GM19438 (cell line): ENCODE data around the gene SYNE1.

ENCODE experiments used
- ATAC-seq: cut with Tn5 transposase; IDR thresholded peaks from one replicate; pipeline ENCODE4 v1.9.1; 2021; ENCODE audit warnings: low read depth; ENCODE audit not compliant: unreplicated experiment

The SYNE1 gene

DNA sequence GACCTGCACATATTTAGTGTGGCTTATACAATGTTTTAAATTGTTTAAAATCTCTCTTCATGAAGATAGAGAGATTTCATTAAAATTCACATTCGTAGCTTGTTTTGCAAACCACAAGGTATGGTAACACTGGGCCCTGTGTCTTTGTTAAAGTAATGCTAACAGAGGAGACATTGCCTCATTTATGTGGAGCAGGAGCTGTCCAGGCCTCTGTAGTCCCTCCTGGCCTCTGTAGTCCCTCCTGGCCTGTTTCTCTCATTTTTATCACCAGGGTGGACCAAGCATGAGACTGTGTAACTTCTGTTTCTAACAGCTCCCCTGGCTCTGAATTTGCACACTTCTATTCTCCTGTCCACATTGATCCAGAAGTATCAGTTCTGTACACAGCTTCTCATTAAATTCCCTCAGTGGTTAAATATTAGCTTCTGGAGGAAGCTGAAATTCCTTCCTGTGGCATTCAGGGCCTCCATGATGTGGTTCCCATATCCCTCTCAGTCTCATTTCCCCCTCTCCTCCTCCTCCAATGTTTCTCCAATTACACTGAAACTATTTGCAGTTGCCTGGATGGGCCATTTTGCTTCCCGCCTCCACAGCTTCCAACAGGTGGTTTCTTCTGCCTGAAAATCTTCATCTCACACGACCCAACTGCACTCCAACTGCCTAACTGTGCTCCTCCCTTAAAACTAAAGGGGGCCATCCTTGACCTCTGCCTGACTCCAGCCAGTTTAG is 340.4 kb downstream of the SYNE1 start:
- ATAC-seq = no peak

DNA sequence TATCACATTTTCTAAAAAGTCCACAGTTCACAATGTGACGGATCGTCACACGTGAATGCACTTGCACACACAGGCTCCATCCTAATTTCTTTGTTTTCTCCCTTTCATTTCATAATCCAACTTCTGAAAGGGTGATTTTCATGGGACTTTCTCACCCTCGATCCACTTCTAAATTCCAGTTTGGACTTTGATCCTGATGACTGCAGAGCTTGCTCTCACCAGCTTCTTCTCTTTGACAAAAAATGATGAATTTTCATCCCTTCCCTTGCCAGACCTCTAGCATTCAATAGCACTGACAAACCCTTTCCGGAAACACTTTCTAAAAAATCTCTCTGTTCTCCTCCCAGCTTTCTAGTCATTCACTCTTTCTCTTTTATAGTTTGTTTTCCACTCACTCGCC is 341.2 kb downstream of the SYNE1 start:
- ATAC-seq = no peak

DNA sequence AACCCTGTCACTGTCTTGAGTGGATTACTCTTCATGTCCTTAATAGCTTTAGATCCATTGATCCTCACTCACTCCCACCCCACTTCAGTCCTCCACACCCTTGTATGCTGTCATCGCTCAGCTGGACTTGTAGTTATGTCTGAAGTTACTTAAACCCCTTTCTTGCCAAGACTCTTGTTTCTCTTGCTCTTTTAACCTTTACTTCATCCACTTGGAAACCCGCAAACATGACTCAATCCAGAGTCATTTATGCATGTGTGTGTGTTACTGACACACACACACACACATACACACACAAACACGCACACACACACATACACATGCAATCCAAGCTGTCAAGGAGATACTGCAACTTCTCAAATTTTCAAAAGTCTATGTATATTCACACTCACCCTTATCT is 341.8 kb downstream of the SYNE1 start:
- no peak for ATAC-seq

DNA sequence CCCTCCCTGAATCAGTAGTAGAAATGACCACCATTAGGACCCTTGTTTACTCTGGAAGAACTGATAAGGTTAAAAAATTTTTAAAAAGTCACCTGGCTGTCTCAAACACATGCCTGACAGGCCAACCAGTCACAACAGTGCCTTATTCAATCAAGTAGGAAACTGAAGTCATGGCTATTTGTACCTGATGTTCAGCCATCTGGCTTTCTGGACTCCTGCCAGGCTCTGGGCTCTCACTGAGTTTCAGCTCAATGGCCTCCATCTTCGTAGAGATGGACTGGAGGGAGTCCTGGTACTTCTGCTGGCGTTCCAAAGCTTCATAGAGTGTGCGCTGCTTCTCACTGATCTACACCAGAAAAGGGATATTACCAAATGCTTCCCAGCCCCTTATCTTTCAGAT is 343.8 kb downstream of the SYNE1 start:
- no peak for ATAC-seq

DNA sequence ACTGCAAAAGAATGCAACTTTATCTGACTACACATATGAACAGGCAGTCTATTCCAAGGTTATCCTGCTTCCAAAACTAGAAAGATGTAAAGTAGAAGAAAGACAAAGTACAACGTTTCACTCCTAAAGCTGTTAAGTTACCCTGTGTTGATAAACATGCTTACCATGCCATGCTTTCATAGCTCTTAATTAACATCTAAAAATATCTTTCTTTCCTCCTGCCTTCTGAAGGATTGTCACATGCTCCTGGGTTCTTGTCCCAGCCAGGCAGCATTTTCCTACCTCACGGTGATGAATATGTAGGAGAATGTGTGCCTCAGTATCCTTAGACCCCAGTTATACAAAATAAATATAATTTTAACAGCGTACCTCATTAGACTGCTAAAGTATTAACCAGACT is 344.6 kb downstream of the SYNE1 start:
- no peak for ATAC-seq

DNA sequence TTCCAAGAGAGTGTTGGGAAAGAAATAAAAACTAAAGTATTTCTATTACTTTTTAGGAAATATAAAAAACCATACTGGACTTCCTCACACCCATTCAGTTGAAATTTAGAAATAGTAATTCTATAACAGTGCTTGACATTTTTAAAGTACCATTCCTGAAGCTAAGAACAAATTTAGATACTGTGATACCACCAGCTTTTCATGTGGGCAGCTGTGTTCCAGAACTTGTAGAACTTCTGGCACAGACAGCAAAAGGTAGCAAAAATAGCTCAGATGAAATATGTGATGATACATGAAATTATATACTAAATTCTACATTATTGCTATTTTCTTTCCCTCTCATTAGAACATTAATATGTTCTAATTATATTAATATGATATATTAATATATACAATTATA is 346.5 kb downstream of the SYNE1 start:
- no peak for ATAC-seq

DNA sequence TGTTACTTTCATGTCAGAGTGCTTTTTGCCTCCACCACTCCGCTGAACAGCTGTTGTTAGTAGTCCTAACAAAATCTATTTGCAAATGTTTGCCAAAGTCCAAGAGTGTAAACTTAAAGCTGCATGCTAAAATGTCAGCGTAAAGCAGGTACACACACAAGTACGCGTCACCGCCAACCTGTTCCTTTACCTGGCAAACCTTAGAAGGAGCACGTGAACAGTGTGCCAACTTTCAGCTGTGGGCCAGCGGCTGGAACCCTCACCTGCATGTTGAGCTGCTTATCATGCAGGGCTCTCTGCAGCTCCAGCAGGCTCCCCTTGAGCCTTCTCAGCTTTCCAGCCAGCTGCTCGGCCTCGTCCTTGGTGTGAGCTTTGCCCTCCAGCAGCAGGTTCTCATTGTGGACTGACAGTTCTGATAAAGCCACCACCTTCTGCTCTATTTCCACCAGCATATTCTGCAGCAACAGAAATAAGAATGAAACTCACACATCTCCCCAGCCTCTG is 359.3 kb downstream of the SYNE1 start:
- no peak for ATAC-seq

DNA sequence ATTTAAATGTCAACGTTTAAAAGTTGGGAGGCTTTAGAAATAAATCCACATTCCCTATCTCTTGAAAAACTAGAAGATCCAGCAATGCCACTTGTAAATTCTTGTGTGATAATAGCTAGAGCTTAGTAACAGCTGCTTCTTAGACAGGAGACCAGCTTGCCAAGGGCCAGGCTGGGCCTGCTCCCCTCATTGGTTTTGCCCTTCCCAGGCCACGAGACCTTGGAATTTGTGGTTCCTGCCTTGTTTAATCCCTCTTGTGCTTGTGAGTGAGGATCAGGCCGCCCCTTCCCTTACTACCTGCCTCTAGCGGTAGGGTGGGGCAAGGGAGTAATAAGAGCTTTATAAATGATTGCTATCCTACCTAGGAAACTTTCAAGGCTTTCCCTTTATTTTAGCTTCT is 363.5 kb downstream of the SYNE1 start:
- no peak for ATAC-seq

DNA sequence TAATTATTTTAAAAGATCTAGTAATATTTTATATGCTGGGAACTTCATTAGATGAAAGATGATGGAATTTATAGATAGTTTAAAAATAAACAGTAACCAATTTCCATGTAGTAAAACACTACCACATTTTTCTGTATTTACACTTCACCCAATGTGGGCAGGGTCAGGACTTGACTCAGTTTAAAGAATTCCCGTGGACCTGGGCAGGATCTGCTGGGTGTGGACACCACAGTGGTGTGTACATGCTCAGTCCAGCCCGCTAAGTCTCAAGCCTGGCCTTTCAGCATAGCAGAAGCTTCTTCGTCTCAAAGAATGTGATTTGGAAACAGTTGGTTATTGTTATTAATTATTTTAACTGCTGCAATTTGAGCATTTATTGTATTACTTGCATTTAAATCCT is 364.2 kb downstream of the SYNE1 start:
- ATAC-seq = no peak

DNA sequence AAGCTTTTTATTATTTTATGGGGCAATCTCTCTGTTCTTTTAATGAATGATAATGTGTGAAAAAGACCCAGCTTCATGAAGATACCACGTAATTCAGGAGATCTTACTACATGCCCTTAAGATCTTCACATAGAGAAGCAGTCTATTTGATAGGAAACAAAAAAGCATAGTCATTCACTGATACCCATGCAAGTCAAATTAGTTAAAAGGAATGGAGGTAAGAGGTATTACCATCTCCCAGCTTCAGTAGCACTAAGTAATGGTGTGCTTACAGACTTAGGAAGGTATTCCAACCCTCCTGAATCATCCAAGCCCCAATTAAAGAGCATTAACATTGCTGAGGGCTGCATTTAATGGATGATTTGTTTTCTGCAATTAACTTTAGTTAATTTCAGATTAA is 364.7 kb downstream of the SYNE1 start:
- ATAC-seq = no peak

DNA sequence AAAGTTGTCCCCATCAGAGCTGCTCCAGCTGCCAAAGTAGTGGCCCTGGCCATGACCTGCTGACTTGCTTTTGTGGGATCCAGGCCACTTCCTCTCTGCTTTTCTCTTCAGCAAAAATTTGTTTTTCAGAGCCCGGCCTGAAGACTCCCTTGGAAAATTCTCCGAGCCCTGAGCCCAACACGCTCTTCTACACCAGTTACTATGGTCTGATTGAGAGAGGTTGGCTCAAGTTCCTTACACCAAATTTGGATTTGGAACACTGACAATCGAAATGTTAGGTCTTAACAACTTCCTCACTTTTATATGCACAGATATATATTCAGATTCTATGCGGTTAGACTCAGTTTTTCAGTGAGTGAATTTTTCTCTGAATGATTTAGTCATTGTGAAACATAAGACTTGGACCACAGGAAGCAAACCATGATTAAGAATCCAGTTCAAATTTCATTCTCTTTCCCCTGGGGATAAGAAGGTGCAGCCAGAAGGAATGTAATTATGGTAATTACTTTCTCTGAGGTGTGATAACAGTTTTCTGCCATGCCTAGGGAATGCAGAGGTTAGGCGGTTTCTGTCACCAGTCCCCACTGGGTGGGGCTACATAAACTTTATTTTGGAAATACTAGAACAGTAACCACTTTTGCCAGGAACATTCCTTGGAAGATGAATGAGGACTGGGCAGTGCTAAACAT is 365.2 kb downstream of the SYNE1 start:
- ATAC-seq = peak; percentile 62

DNA sequence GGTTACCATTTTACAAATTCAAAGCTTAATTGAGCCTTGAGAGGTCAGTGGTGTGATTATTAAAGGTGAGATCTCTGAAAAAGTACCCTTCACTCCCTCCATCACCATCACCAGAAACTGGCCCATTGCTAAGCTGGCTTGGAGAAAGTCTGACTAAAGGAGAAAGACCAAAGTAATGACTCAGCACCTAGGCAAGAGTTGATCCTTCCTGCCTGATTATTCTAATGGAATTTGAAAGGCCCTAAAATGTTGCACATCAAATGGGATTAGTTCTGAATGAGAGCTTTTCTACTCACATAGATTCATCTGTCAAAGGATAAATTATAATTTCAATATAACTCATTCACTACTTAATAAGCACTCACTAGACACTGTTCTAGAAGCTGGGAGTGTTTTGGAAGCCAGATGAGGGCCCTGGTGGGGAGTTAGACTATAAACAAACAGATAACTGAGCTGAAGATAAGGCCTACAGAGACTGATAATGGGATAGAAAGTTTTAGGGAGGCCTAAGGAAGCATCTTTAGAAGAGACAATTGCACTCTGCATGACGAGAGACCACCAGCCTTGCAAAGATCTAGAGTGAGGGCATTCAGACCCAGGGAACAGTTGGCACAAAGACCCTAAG is 366.7 kb downstream of the SYNE1 start:
- no peak for ATAC-seq

DNA sequence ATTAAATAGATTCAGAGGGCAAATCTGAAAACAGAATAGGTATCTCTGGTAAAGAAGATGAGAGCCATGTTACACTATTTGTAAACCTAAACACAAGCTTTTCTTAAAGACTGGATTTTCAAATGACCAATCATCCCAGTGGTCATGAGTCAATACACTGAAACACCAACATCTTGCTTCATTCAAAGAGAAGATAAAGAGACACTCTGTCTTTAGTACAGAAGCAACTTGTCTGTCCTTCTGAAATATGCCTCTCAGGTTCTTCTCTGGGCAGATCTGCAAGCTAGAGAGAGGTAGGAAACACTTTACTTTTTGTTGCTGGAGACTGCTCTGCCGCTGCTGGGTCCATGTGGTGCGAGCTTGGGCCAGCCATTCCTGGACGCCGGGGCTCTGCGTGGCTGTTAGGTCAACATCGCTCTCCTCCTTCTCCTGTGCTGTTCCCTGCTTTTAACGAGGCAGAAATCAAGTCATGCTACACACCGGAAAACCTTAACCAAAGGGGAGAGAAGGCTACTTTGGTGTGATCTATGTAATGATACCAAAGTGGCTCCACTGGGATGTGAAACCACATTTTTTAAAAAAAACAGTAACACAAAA is 368.2 kb downstream of the SYNE1 start:
- ATAC-seq = no peak

DNA sequence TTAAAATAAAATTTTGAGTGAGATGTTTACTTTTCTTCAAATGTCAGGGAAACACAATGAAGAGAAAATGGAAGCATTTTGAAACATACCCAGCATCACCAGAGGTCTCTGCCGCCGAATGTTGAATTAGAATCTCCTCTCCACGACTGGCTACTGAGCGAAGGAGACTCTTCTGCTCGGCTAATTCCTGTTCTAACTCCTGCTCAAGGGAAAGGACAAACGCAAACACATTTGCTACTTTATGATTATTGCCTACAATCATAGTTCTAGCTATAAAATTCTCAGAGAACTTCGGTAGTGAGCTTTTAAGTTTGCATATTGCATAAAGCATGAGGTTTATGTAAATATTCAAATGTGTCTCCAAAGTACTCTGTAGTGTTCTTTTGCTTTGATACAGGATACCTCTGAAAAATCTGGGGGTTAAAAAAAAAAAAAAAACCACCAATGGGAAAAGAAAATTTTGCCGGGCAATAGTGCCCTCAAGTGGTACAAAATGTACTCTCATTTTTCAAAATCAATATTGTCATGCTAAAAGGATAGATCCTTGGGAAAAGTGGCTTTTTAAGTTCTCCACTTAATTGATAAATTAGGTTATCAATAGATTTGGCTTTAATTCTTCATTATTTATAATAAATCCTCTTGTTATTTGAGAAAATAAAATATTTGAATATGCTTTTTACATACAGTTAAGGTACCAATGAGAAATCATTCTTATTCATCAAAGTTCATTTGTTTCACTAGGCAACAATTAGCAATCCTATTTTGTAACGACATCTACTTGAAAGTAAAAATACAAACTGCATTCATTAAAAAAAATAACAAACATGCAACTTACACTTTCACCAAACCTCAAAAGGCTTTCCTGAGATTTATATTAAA is 369.0 kb downstream of the SYNE1 start:
- ATAC-seq = no peak

DNA sequence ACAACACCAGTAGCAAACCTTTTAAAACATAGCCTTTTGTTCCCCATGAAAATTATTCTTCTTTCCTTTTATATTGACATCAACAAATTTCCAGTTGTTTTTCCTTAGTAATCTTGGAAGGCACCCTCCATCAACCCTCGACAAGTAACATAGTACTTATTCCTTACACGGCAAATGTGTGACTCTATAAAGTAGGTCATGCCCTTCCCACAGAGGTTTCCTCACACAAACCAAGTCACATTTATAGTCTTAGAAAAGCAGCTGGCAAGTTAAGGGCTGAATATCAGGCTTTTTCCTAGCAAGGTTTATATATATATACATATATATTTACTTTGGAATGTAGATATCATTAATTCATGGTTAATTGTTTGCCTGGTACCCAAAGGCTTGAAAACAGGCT is 371.5 kb downstream of the SYNE1 start:
- no peak for ATAC-seq

DNA sequence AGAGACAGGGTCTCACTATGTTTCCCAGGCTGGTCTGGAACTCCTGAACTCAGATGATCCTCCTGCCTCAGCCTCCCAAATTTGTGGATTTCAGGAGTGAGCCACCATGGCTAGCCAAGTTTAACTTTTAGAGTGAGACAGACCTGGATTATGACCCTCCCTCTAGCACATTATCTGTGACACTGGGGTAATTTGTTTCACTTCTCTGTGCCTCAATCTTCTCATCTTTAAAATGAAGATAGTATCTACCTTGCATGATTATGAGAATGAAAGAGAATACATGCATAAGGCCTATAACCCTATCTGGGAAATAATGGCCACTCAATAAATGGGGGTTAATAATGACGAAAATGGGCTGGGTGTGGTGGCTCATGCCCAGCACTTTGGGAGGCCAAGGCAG is 373.6 kb downstream of the SYNE1 start:
- no peak for ATAC-seq

DNA sequence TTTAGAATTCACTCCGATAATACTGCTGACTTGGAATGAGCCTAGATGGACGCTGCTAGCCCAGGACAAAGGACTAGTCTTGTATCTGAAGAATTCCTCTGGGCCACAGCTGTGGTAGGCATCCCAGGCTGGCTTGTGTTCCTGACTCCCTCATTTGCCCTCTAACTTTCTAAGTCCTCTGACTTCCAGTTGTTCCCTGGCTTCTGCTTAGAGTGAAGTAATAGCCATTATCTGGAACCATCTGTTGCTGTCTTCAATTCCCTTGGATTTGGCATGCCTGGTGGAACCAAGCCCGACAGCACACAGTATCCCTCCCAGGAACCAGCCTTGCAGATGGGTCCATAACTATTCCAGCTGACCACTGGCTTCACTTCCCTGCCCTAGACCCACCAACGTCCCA is 376.0 kb downstream of the SYNE1 start:
- ATAC-seq = no peak

DNA sequence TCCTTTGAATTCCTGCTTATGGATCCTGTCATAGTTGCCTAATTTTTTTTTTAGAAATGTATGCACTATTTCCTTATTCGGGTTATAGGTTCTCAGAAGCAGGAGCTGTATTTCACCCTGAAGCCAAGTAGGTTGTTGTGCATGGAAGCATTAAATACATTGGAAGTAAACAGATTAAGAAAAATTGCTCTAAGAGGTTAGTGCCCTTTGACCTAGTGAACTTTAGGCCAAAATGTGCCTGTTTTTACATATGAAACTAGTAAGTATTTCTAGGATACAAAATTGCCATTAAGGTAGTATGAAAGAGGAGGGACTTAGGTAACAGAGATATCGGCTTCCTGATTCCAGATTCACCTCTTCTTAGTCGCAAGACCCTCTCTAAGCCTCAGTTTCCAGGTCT is 377.9 kb downstream of the SYNE1 start:
- no peak for ATAC-seq

DNA sequence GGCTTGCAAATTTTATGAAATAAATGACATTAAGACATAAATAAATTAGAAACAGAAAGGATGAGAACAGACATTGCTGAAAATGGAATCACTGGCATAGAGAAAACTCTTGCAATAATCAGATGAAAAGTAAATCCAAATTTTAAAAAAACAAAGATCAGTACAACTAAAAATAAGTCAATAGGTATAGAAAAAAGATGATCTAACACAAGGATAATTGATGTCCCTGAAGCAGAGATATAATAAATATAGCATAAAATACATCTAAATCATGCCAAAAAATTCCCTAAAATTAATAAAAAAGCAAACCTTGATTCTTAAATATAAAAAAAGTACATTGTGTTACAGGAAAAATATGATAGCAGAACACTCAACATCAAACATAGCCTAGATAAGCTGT is 379.6 kb downstream of the SYNE1 start:
- ATAC-seq = no peak

DNA sequence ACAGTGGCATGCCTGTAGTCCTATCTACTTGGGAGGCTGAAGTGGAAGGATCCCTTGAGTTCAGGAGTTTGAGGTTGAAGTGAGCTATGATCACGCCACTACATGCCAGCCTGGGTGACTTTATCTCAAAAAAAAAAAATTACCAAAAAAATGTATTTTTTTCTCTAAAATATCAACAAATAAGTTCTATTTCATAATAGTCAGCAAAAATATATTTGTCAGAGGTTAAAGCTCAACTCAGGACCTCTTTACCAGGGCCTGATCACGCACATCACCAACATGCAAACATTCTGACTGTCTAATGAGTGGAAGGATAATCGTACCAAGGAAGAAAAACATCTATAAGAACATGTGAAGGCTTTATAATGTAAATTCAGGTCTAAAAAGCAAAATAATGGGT is 387.0 kb downstream of the SYNE1 start:
- ATAC-seq = no peak
